Endothelial cell of umbilical vein (primary cell): ENCODE data around the gene TRAPPC10. TPM values are rescaled to one million over a fixed set of nuclear protein-coding genes. Genes with fewer than 3 reads are reported as not detected.

Source experiments
- BruUV-seq: library from RNA; stranded (reverse); fragments of 400-500 nt; replicated peaks from 2 replicates; lab custom pipeline; 2021; lab: Mats Ljungman, UMichigan
- CTCF ChIA-PET: fragments of 300-600, 350-600 bp; sonication (Branson Sonifier 250); formaldehyde crosslinking; loops from one replicate; lab custom pipeline; 2021; ENCODE audit warnings: antibody characterized with exemption, inconsistent platforms; lab: Charles Lee
- POLR2A ChIA-PET: fragments of 300-600, 350-600 bp; sonication (Branson Sonifier 250); formaldehyde crosslinking; loops from one replicate; lab custom pipeline; 2021; ENCODE audit warnings: antibody characterized with exemption, inconsistent platforms; lab: Charles Lee
- DNase-seq: peaks from one replicate; pipeline ENCODE4 v3.0.0-alpha.2; 2011; ENCODE audit warnings: low read depth, low spot score
- FAIRE-seq: peaks from 2 replicates; lab custom pipeline; 2011; peaks lifted over from hg19 to GRCh38; lab: Jason Lieb, UNC
- H2AFZ ChIP-seq: 2 replicates; pipeline ENCODE4 v1.6.0; 2012; ENCODE audit warnings: low read depth, low read length, control low read depth, inconsistent platforms
- H3K27ac ChIP-seq: 2 replicates; pipeline ENCODE4 v1.5.1; 2011; ENCODE audit warnings: low read depth, mild to moderate bottlenecking, control low read depth, low read length, moderate library complexity; ENCODE audit not compliant: insufficient read depth
- H3K27me3 ChIP-seq, 2 experiments: 2 replicates each; pipeline versions ENCODE4 v1.6.0 to v1.6.1; 2011; ENCODE audit warnings: low read length in 2 of 2, mixed read lengths in 1 of 2; ENCODE audit not compliant: control insufficient read depth in 2 of 2, insufficient read depth in 2 of 2
- H3K36me3 ChIP-seq, 2 experiments: 2 replicates in 1 of 2; 3 replicates in 1 of 2; pipeline ENCODE4 v1.5.1; 2011; ENCODE audit warnings: low read length in 2 of 2, mild to moderate bottlenecking in 1 of 2, moderate library complexity in 1 of 2; ENCODE audit not compliant: control insufficient read depth in 2 of 2, insufficient read depth in 2 of 2; ENCODE audit errors: extremely low read depth in 1 of 2
- H3K4me1 ChIP-seq: 3 replicates; pipeline ENCODE4 v1.5.1; 2011; ENCODE audit warnings: mild to moderate bottlenecking, low read length; ENCODE audit not compliant: control insufficient read depth, insufficient read depth; ENCODE audit errors: extremely low read depth
- H3K4me2 ChIP-seq: 2 replicates; pipeline ENCODE4 v1.6.1; 2011; ENCODE audit warnings: low read length, control low read depth, mixed read lengths; ENCODE audit not compliant: insufficient read depth
- H3K4me3 ChIP-seq, 3 experiments: fragments of 200-600 bp in 1 of 3; sonication (generic), shearing (Covaris generic) in 1 of 3; replicated peaks in 1 of 3; 2 replicates each; pipeline ENCODE4 v1.5.1; 2011 to 2016; ENCODE audit warnings: control low read depth in 3 of 3, low read length in 3 of 3, mild to moderate bottlenecking in 2 of 3, inconsistent platforms in 1 of 3, low read depth in 1 of 3, moderate library complexity in 1 of 3; ENCODE audit not compliant: insufficient read depth in 1 of 3
- H3K79me2 ChIP-seq: 2 replicates; pipeline ENCODE4 v1.6.0; 2012; ENCODE audit warnings: low read length, inconsistent platforms; ENCODE audit not compliant: control insufficient read depth, insufficient read depth
- H3K9ac ChIP-seq: replicated peaks from 2 replicates; pipeline ENCODE3; 2011; ENCODE audit warnings: low read length, control low read depth; ENCODE audit not compliant: insufficient read depth; ENCODE audit errors: extremely low read depth
- H3K9me1 ChIP-seq: replicated peaks from 3 replicates; pipeline ENCODE4 v1.6.0; 2011; ENCODE audit warnings: mild to moderate bottlenecking, low read length; ENCODE audit not compliant: control insufficient read depth, insufficient read depth; ENCODE audit errors: extremely low read depth
- H3K9me3 ChIP-seq: replicated peaks from 2 replicates; pipeline ENCODE4 v1.5.1; 2012; ENCODE audit warnings: low read length, inconsistent platforms; ENCODE audit not compliant: control insufficient read depth, insufficient read depth
- H4K20me1 ChIP-seq: replicated peaks from 2 replicates; pipeline ENCODE3; 2011; ENCODE audit warnings: mild to moderate bottlenecking, low read length; ENCODE audit not compliant: control insufficient read depth, insufficient read depth; ENCODE audit errors: extremely low read depth
- CTCF ChIP-seq, 2 donors: IDR thresholded peaks; 1 replicate in 1 of 2; 2 replicates in 1 of 2; pipeline ENCODE4 v1.5.1; 2011; ENCODE audit warnings: low read length in 2 of 2, mild to moderate bottlenecking in 2 of 2, moderate library complexity in 2 of 2, control low read depth in 1 of 2, inconsistent platforms in 1 of 2, low read depth in 1 of 2; ENCODE audit not compliant: insufficient read depth in 1 of 2; ENCODE audit errors: extremely low read depth in 1 of 2
- EZH2 ChIP-seq: IDR thresholded peaks from 2 replicates; pipeline ENCODE4 v1.6.1; 2012; ENCODE audit warnings: borderline replicate concordance, low read depth, mild to moderate bottlenecking, moderate library complexity, low read length, inconsistent platforms; ENCODE audit not compliant: severe bottlenecking
- FOS ChIP-seq: IDR thresholded peaks from 2 replicates; pipeline ENCODE4 v1.6.1; 2011; ENCODE audit warnings: mild to moderate bottlenecking, low read length, moderate library complexity, borderline replicate concordance; ENCODE audit not compliant: insufficient read depth
- GATA2 ChIP-seq: IDR thresholded peaks from 2 replicates; pipeline ENCODE4 v1.7.0; 2011; ENCODE audit warnings: low read depth, mild to moderate bottlenecking, moderate library complexity, mixed read lengths, low read length; ENCODE audit not compliant: insufficient read length, insufficient read depth
- MYC ChIP-seq: IDR thresholded peaks from one replicate; pipeline ENCODE4 v1.6.1; 2011; ENCODE audit warnings: mild to moderate bottlenecking, low read depth, low read length
- POLR2AphosphoS5 ChIP-seq: IDR thresholded peaks from 2 replicates; pipeline ENCODE4 v1.6.1; 2012; ENCODE audit warnings: low read depth, mild to moderate bottlenecking, control low read depth, low read length, moderate library complexity; ENCODE audit not compliant: insufficient read depth
- dilution Hi-C: fragments of 300-500 bp; cut with MboI; formaldehyde crosslinking; loops from one replicate; pipeline ENCODE4 v1.15.0; 2019; ENCODE audit warnings: low sequenced_read_pairs; ENCODE audit not compliant: extremely low pct_ligation_motif_present
- intact Hi-C: fragments of 100-400 bp; cut with micrococcal nuclease; formaldehyde crosslinking; loops from one replicate; pipeline ENCODE4 v1.10.0; 2022
- polyA plus RNA-seq, 4 experiments: library from polyadenylated mRNA; depleted of rRNA in 3 of 4; stranded (reverse) in 3 of 4; unstranded in 1 of 4; fragments of >200 nt; gene quantifications; 2 replicates each; pipeline versions ENCODE4 v1.2.1 to v1.2.3, GENCODE V29; 2011 to 2012; ENCODE audit warnings: missing spikeins in 1 of 4
- total RNA-seq: library from RNA; stranded (reverse); gene quantifications from 2 replicates; pipeline ENCODE4 v1.2.3, GENCODE V29; 2021

TRAPPC10 gene
- total and polyA plus RNA-seq, 2 donors (not counting 3 experiments of a cell fraction or from before 2014, with no cell fraction given) = 21.5 to 33.6 TPM

- DNase-seq = peak; percentile 24
- Histone ChIP-seq H3K4me3 (peak overlapping the region; percentile 85 to 88 (median 86)), H3K27me3 (no peaks in the 10 kb centered on the region), H3K27ac (peak overlapping the region; percentile 78), H3K9me1 (no peaks in the 10 kb centered on the region), H3K4me1 (peaks cover 17% of the 10 kb centered on the region), H3K36me3 (no peaks in the 10 kb centered on the region), H3K9me3 (no peaks in the 10 kb centered on the region), H2AFZ (peak overlapping the region; percentile 26), H3K9ac (peak overlapping the region; percentile 75), H3K4me2 (peak overlapping the region; percentile 97), H4K20me1 (peaks cover 3% of the 10 kb centered on the region), H3K79me2 (peaks cover 52% of the 10 kb centered on the region)
- dilution Hi-C loops (no loop called here), intact Hi-C loops (no loop called here)
- TF ChIP-seq POLR2AphosphoS5 (no peak), CTCF (IDR thresholded peaks at IDR 0.05; ENCODE audit: extremely low read depth in 1 of 2, insufficient read depth in 1 of 2, low read depth in 1 of 2, low read length in 2 of 2) (no peak), GATA2 (no peak), EZH2 (no peak), FOS (no peak), MYC (no peak)
- BruUV-seq = no TSS peak
- ChIA-PET POLR2A (no interaction called here), CTCF (interaction anchor here (1.1 to 1.4 kb wide), 5 partner anchors 28 to 287 kb away, joined by 3 read pairs; partner anchors contain the start of gene PFKL)
- FAIRE-seq = no peak
These were observed 618 bp downstream of the TRAPPC10 start for GRCh38 chr21:44012474-44013379.
